Upper lobe of right lung (tissue), 1 donor: ENCODE results near the gene ADAMTS2. TPM values are rescaled to one million over a fixed set of nuclear protein-coding genes. Genes with fewer than 3 reads are reported as not detected.

ENCODE experiments used
- ATAC-seq: fragments of 200-7000 bp; cut with Tn5 transposase; one replicate; pipeline ENCODE4 v1.9.1; 2020; ENCODE audit warnings: mild to moderate bottlenecking, moderate library complexity
- DNase-seq: peaks from one replicate; pipeline ENCODE4 v3.0.0-alpha.2; 2020
- H3K27ac ChIP-seq: fragments of 200-600 bp; one replicate; pipeline ENCODE4 v1.8.0; 2022
- H3K27me3 ChIP-seq: fragments of 200-600 bp; one replicate; pipeline ENCODE4 v1.8.0; 2022; ENCODE audit warnings: mild to moderate bottlenecking
- H3K36me3 ChIP-seq: fragments of 200-600 bp; one replicate; pipeline ENCODE4 v1.8.0; 2022
- H3K4me1 ChIP-seq: fragments of 200-600 bp; one replicate; pipeline ENCODE4 v1.8.0; 2022
- H3K4me3 ChIP-seq: fragments of 200-600 bp; one replicate; pipeline ENCODE4 v1.8.0; 2022; ENCODE audit warnings: mild to moderate bottlenecking
- H3K9me3 ChIP-seq: fragments of 200-600 bp; one replicate; pipeline ENCODE4 v1.8.0; 2022
- intact Hi-C: fragments of 100-400 bp; cut with DNase I; formaldehyde crosslinking; loops from one replicate; pipeline ENCODE4 v1.11.0; 2022
- total RNA-seq: library from RNA; stranded (reverse); fragmentation: NEBNext Ultra II Directional; extraction: Animal tissue kit (Norgen Biotek cat#: 25700); gene quantifications from one replicate; pipeline ENCODE4 v1.2.1, GENCODE V29; 2021
- TF ChIP-seq, protein P1 (sequence below): fragments of 200-600 bp; IDR thresholded peaks from one replicate; pipeline ENCODE4 v1.8.0; 2022; ENCODE audit warnings: antibody characterized with exemption
- donor health status: DM: no; HTN: yes; CAD: no; lungs with severe emphysema.

The ADAMTS2 gene
- total RNA-seq, 1 donor from 2014 or later, result 16.4 TPM

DNA sequence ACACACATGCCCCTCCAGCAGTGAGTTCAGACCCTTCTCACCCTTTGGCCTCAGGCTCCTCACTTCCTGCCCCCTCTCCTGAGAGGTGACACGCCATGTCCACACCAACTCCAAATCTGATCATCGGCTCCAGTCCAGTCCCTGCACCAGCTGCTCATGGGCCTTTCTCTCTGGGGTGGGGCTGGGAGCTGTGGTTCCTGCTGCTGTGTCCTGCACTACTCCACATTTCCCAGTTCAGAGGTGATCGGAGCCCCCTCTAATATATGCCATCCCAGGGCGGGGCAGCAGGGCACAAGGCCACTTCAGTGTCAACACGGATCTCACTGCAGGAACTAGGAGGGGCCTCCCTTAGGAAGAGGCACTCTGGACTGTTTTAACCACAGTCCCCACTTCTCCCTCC, 91.5 kb downstream of the ADAMTS2 start:
- TF ChIP-seq, protein P1, sequence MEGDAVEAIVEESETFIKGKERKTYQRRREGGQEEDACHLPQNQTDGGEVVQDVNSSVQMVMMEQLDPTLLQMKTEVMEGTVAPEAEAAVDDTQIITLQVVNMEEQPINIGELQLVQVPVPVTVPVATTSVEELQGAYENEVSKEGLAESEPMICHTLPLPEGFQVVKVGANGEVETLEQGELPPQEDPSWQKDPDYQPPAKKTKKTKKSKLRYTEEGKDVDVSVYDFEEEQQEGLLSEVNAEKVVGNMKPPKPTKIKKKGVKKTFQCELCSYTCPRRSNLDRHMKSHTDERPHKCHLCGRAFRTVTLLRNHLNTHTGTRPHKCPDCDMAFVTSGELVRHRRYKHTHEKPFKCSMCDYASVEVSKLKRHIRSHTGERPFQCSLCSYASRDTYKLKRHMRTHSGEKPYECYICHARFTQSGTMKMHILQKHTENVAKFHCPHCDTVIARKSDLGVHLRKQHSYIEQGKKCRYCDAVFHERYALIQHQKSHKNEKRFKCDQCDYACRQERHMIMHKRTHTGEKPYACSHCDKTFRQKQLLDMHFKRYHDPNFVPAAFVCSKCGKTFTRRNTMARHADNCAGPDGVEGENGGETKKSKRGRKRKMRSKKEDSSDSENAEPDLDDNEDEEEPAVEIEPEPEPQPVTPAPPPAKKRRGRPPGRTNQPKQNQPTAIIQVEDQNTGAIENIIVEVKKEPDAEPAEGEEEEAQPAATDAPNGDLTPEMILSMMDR, result no peak
- Histone ChIP-seq H3K4me3 (no peak overlapping the region), H3K27me3 (no peaks in the 10 kb centered on the region), H3K4me1 (no peaks in the 10 kb centered on the region), H3K27ac (no peak overlapping the region), H3K9me3 (no peaks in the 10 kb centered on the region), H3K36me3 (no peaks in the 10 kb centered on the region)
- ATAC-seq (no peak), DNase-seq (peak; percentile 42)
- intact Hi-C loops, result no loop called here

DNA sequence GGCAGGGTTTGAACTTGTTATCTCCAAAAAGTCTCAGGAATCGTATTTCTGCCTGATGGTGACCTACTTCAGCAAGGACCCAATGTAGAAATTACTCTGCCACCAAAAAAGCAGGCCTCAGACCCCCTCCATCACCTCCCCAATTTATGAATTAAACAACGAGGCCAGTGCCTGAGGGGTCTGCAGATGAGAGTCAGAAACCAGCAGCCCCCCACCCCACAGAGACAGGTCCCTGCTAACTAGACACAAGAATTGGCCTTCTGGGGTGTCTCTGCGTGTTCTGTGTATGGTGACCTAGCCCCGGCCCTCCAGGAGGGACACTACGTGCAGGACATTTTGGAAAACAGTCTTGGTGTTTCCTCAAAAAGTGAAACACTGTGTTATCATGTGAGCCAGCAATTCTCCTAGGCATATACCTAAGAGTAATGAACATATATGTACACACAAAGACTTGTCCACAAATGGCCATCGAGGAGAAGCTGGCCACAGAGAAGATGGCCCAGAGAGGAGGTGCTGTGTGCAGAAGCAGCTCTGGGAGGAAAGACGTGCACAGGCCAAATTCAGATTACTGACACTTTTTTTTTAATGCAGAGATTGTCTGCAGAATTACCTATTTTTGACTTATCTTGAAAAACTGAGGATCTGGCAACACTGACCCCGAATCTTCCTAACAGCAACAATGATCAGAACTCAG, 93.8 kb downstream of the ADAMTS2 start:
- intact Hi-C loops, result no loop called here
- Histone ChIP-seq H3K9me3 (no peaks in the 10 kb centered on the region), H3K27ac (no peak overlapping the region), H3K27me3 (no peaks in the 10 kb centered on the region), H3K36me3 (no peaks in the 10 kb centered on the region), H3K4me1 (no peaks in the 10 kb centered on the region), H3K4me3 (no peak overlapping the region)
- ATAC-seq (no peak), DNase-seq (no peak)
- TF ChIP-seq, protein P1, result no peak

DNA sequence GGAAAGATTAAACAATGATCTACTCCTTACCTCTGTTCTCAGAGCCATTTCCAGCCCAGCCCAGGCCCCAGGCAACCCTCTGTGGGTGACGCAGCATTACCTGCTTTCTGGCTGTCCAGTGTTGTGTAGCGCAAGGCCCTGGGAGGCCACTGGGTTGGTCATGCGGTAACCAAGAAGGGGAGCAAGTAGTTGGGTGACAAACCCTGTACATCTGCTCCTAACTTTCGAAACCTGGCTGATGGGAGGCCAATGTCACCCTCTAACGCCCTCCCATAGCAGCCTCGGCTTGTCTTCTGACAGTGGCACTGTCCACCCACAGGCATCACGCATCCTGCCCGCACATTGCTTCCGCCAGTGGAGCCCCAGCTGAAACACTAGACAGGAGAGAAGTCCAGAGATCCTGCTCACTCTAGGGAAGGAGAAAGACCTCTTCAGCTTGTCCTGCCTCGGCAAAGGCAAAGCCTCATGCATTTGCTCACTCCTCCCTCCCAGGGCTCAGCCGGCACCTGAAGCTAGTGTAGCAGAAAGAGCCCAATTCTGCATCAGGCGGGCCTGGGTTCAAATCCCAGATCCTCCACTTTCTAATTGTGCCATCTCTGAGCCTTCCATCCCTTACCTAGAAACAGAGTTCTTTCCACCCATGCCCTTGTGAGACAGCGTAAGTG, 94.6 kb downstream of the ADAMTS2 start:
- DNase-seq (peak; percentile 38), ATAC-seq (no peak)
- intact Hi-C loops, result no loop called here
- Histone ChIP-seq H3K36me3 (no peaks in the 10 kb centered on the region), H3K9me3 (no peaks in the 10 kb centered on the region), H3K4me1 (no peaks in the 10 kb centered on the region), H3K4me3 (no peak overlapping the region), H3K27me3 (no peaks in the 10 kb centered on the region), H3K27ac (no peak overlapping the region)
- TF ChIP-seq, protein P1, result no peak

DNA sequence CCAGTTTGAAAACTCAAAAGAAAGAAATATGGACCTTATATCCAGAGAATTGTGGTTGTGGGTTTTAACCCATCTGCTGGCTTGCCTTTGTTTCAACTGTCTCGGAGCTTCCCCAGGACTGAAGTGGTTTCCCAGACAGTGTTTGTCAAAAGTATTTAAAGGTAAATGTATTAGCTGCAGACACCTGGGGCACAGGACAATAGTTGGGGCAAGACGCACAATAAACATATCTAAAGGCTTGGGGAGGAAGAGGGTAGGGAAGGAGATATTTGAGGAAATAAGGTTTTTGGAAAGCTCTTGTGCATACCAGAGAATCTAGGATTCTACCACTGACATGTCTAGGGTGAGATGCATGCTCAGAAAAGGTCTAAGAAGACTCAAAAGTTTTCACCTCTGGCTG, 99.0 kb downstream of the ADAMTS2 start:
- intact Hi-C loops, result no loop called here
- no peak for ATAC-seq

DNA sequence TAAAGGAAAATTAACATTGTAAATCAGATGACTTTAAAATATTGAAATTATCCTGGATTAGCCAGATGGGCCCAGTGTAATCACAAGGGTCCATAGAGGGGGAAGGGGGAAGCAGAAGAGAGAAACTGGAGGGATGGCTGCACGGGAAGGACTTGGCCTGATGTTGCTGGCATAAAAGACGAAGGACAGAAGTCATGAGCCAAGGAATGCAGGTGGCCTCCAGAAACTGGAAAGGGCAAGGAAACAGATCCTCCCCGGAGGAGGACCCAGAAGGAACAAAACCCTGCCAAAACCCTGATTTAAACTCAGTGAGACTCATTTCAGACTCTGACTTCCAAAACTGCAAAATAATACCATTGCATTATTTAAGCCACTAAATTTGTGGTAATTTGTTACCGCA, 100.2 kb downstream of the ADAMTS2 start:
- Histone ChIP-seq H3K4me1 (peaks cover 6% of the 10 kb centered on the region), H3K36me3 (no peaks in the 10 kb centered on the region), H3K9me3 (no peaks in the 10 kb centered on the region), H3K27me3 (no peaks in the 10 kb centered on the region), H3K27ac (no peak overlapping the region), H3K4me3 (no peak overlapping the region)
- TF ChIP-seq, protein P1, result no peak
- DNase-seq (no peak), ATAC-seq (no peak)
- intact Hi-C loops, result no loop called here

More for the DNA sequence above, 99.0 kb downstream of the ADAMTS2 start:
- no peak overlapping the region for H3K27ac ChIP-seq
- TF ChIP-seq, protein P1, result no peak
- no peak for DNase-seq
- no peaks in the 10 kb centered on the region for H3K36me3 ChIP-seq
- peaks cover 6% of the 10 kb centered on the region for H3K4me1 ChIP-seq
- H3K27me3 ChIP-seq, result no peaks in the 10 kb centered on the region
- H3K4me3 ChIP-seq, result no peak overlapping the region
- H3K9me3 ChIP-seq, result no peaks in the 10 kb centered on the region
